ENCODE data around the gene MAP3K21.

MAP3K21 gene

DNA sequence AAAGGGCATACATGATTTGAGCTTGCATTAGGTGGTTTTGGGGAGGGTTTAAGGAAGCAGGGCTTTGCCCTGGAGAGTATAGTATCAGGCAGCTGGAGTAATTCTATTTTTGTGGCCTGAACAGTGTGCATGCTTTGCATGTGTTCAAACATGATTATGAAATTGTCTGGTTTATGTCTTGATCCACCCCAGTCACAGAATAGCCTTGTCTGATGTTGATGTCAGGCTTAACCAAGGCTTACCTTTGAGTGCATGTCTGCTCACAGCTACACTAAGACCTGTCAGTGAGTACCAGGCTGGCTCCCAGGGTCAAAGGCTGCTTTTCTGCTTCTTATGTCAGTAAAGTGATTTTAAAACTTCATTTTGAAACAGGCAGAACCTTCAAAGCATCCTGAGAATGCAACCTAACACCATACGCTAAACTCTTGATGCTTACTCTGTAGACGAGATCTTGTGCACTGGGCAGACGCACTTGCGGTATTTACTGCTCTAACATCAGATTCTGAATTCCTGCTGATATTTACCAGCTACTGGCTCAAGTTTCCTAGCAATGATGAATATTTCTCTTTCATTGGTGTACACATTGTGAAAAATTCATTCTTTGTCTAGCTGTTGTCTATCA lies 78.9 kb downstream of the MAP3K21 start:
- ATAC-seq (no peak), DNase-seq (no peak)
- H3K4me1 Mint-ChIP-seq, result peaks cover 6% of the 10 kb centered on the region
- H3K9me3 Mint-ChIP-seq, result peaks cover 16% of the 10 kb centered on the region
- H3K27ac Mint-ChIP-seq, result no peak overlapping the region
- H3K4me3 Mint-ChIP-seq, result no peak overlapping the region
- peaks cover 22% of the 10 kb centered on the region for H3K27me3 Mint-ChIP-seq
- H3K36me3 Mint-ChIP-seq (ENCODE audit: low read depth), result no peaks in the 10 kb centered on the region

DNA sequence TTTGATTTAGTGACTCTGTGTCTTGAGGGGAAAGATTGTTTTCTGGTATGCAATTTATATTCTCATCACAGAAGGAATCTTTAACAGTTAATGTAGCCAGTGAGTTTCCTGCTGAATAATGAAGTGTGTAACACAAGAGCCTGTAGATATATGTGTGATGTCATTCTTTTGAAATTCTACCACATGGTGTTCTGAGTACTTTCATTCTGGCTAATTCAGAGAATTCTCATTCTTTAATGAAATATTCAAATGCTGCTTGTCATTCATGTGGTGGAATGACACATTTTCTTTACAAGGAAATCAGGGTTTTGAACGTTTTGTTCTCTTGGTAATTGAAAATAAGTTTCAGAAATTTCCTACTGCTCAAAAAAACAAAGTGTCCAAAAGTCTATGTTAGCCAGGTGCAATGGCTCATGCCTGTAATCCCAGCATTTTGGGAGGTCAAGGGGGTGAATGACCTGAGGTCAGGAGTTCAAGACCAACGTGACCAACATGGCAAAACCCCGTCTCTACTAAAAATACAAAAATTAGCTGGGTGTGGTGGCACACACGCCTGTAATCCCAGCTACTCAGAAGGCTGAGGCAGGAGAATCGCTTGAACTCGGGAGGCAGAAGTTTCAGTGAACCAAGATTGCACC lies 79.6 kb downstream of the MAP3K21 start:
- peaks cover 16% of the 10 kb centered on the region for H3K9me3 Mint-ChIP-seq
- H3K4me1 Mint-ChIP-seq, result peaks cover 6% of the 10 kb centered on the region
- peaks cover 17% of the 10 kb centered on the region for H3K27me3 Mint-ChIP-seq
- H3K36me3 Mint-ChIP-seq (ENCODE audit: low read depth), result no peaks in the 10 kb centered on the region
- ATAC-seq, result no peak
- no peak overlapping the region for H3K27ac Mint-ChIP-seq
- DNase-seq, result no peak
- no peak overlapping the region for H3K4me3 Mint-ChIP-seq

GRCh38 chr1:233409540-233409939 lies 82.0 kb downstream of the MAP3K21 start:
- ATAC-seq (no peak), DNase-seq (no peak)
- H3K27ac Mint-ChIP-seq, result no peak overlapping the region
- peaks cover 6% of the 10 kb centered on the region for H3K4me1 Mint-ChIP-seq
- H3K27me3 Mint-ChIP-seq, result peaks cover 13% of the 10 kb centered on the region
- H3K36me3 Mint-ChIP-seq (ENCODE audit: low read depth), result no peaks in the 10 kb centered on the region
- H3K9me3 Mint-ChIP-seq, result peaks cover 13% of the 10 kb centered on the region
- no peak overlapping the region for H3K4me3 Mint-ChIP-seq

- no peak for ATAC-seq
- H3K27ac Mint-ChIP-seq, result no peak overlapping the region
- peaks cover 13% of the 10 kb centered on the region for H3K9me3 Mint-ChIP-seq
- DNase-seq, result no peak
- peaks cover 6% of the 10 kb centered on the region for H3K4me1 Mint-ChIP-seq
- H3K27me3 Mint-ChIP-seq, result peaks cover 10% of the 10 kb centered on the region
- H3K4me3 Mint-ChIP-seq, result no peak overlapping the region
- no peaks in the 10 kb centered on the region for H3K36me3 Mint-ChIP-seq (ENCODE audit: low read depth)
Measured at GRCh38 chr1:233410906-233411305, 83.4 kb downstream of the MAP3K21 start.

DNA sequence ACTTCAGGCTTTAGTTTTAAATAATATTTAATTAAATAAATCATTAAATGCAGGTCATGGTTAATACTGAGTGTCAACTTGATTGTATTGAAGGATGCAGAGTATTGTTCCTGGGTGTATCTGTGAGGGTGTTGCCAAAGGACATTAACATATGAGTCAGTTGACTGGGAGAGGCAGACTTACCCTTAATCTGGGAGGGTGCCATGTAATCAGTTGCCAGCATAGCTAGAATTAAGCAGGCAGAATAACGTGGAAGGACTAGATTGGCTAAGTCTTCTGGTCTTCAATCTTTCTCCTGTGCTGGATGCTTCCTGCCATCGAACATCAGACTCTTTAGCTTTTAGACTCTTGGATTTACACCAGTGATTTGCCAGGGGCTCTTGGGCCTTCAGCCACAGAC lies 85.3 kb downstream of the MAP3K21 start:
- Mint-ChIP-seq H3K36me3 (ENCODE audit: low read depth) (no peaks in the 10 kb centered on the region), H3K27me3 (peaks cover 5% of the 10 kb centered on the region)

DNA sequence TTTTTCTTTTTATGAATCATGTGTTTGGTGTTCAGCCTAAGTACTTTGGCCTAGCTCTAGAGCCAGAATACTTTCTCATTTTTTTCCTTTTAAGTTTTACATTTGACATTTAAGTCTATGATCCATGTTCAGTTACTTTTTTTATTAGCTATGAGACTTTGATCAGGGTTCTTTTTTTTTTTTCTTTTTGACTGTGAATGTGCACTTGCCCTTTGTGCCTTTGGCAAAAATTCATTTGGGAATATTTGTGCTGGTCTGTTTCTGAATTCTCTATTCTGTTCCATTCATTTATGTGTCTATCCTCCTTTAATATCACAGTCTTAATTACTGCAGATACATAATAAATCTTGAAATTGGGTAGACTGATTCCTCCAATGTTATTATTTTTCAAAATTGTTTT lies 93.8 kb downstream of the MAP3K21 start:
- Mint-ChIP-seq H3K4me1 (no peaks in the 10 kb centered on the region), H3K4me3 (no peak overlapping the region), H3K36me3 (ENCODE audit: low read depth) (no peaks in the 10 kb centered on the region), H3K27ac (no peak overlapping the region), H3K27me3 (peaks cover 23% of the 10 kb centered on the region), H3K9me3 (no peaks in the 10 kb centered on the region)
- DNase-seq (no peak), ATAC-seq (no peak)

More for the DNA sequence above, 85.3 kb downstream of the MAP3K21 start:
- ATAC-seq, result no peak
- no peaks in the 10 kb centered on the region for H3K4me1 Mint-ChIP-seq
- peaks cover 10% of the 10 kb centered on the region for H3K9me3 Mint-ChIP-seq
- no peak overlapping the region for H3K27ac Mint-ChIP-seq
- no peak for DNase-seq
- no peak overlapping the region for H3K4me3 Mint-ChIP-seq

DNA sequence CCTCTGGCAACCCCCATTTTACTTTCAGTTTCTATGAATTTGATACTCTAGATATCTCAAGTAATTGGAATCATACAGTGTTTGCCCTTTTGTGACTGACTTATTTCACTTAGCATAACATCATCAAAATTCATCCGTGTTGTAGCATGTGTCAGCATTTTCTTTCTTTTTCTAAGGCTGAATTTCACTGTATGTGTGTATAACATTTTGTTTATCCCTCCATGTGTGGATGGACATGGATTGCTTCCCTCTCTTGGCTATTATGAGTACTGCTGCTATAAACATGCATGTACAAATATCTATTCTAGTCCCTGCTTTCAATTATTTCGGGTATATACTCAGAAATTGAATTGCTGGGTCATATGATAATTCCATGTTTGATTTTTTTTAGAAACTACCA lies 97.3 kb downstream of the MAP3K21 start:
- H3K27me3 Mint-ChIP-seq, result peaks cover 38% of the 10 kb centered on the region
- ATAC-seq, result no peak
- no peak overlapping the region for H3K27ac Mint-ChIP-seq
- H3K4me3 Mint-ChIP-seq, result no peak overlapping the region
- H3K36me3 Mint-ChIP-seq (ENCODE audit: low read depth), result no peaks in the 10 kb centered on the region
- DNase-seq, result no peak
- H3K4me1 Mint-ChIP-seq, result no peaks in the 10 kb centered on the region
- no peaks in the 10 kb centered on the region for H3K9me3 Mint-ChIP-seq

- Mint-ChIP-seq H3K27ac (no peak overlapping the region), H3K27me3 (peaks cover 43% of the 10 kb centered on the region), H3K9me3 (no peaks in the 10 kb centered on the region), H3K4me1 (no peaks in the 10 kb centered on the region), H3K36me3 (ENCODE audit: low read depth) (no peaks in the 10 kb centered on the region), H3K4me3 (no peak overlapping the region)
- no peak for DNase-seq
- no peak for ATAC-seq
Measured at GRCh38 chr1:233427907-233428306, 100.4 kb downstream of the MAP3K21 start.

DNA sequence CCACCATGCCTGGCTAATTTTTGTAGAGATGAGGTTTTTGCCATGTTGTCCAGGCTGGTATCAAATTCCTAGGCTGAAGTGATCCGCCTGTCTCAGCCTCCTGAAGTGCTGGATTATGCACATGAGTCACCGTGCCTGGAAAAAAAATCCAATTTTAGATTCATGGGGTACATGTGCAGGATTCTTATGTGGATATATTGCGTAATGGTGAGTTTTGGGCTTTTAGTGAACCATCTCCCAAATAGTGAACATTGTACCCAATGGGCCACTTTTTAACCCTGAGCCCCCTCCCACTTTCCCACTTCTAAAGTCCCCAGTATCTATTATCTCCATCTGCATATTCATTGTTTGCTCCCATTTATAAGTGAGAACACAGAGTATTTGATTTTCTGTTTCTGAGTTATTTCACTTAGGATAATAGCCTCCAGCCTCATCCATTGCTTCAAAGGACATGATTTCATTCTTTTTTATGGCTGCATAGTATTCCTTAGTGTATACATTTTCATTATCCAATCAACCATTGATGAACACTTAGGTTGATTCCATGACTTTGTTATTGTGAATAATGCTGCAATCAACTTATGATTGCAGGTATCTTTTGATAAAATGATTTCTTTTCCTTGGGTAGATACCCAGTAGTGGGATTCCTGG lies 104.4 kb downstream of the MAP3K21 start:
- no peak overlapping the region for H3K4me3 Mint-ChIP-seq
- H3K36me3 Mint-ChIP-seq (ENCODE audit: low read depth), result no peaks in the 10 kb centered on the region
- DNase-seq (no peak), ATAC-seq (no peak)
- no peaks in the 10 kb centered on the region for H3K4me1 Mint-ChIP-seq
- H3K27ac Mint-ChIP-seq, result no peak overlapping the region
- no peaks in the 10 kb centered on the region for H3K9me3 Mint-ChIP-seq
- peaks cover 26% of the 10 kb centered on the region for H3K27me3 Mint-ChIP-seq

- ATAC-seq, result no peak
- no peaks in the 10 kb centered on the region for H3K9me3 Mint-ChIP-seq
- H3K27me3 Mint-ChIP-seq, result peaks cover 20% of the 10 kb centered on the region
- no peaks in the 10 kb centered on the region for H3K36me3 Mint-ChIP-seq (ENCODE audit: low read depth)
- H3K4me3 Mint-ChIP-seq, result no peak overlapping the region
- no peak overlapping the region for H3K27ac Mint-ChIP-seq
- no peaks in the 10 kb centered on the region for H3K4me1 Mint-ChIP-seq
- DNase-seq, result no peak
Measured at GRCh38 chr1:233432916-233433315, 105.4 kb downstream of the MAP3K21 start.

- no peaks in the 10 kb centered on the region for H3K9me3 Mint-ChIP-seq
- H3K36me3 Mint-ChIP-seq (ENCODE audit: low read depth), result no peaks in the 10 kb centered on the region
- no peaks in the 10 kb centered on the region for H3K4me1 Mint-ChIP-seq
- H3K27me3 Mint-ChIP-seq, result peaks cover 20% of the 10 kb centered on the region
- ATAC-seq, result no peak
- DNase-seq, result no peak
- no peak overlapping the region for H3K27ac Mint-ChIP-seq
- no peak overlapping the region for H3K4me3 Mint-ChIP-seq
Measured at GRCh38 chr1:233433436-233434210, 106.1 kb downstream of the MAP3K21 start.
